Activated CD8-positive, alpha-beta memory T cell treated with anti-CD3 and anti-CD28 coated beads, Interleukin-2, amount 50 U/mL, for 24 hours (primary cell): ENCODE results near the gene B4GALT2.

Source experiments
- DNase-seq: peaks from one replicate; pipeline ENCODE4 v3.0.0-alpha.2; 2020; ENCODE audit errors: extremely low read depth

B4GALT2 gene

GRCh38 chr1:44029911-44030604 is 51.0 kb downstream of the B4GALT2 start:
- DNase-seq, result peak; percentile 69

GRCh38 chr1:44030605-44031251 is 51.7 kb downstream of the B4GALT2 start:
- DNase-seq, result no peak

GRCh38 chr1:44031252-44032169 is 52.5 kb downstream of the B4GALT2 start, which contains the start of gene SLC6A9:
TSS of gene SLC6A9 (minus strand) at chr1:44031462. CDS start at chr1:44024277, 7,185 bp downstream.
- DNase-seq, result no peak

- DNase-seq, result no peak
Observed at GRCh38 chr1:44032170-44032790, 53.3 kb downstream of the B4GALT2 start.

- DNase-seq, result no peak
Observed at GRCh38 chr1:44033041-44033575, 54.1 kb downstream of the B4GALT2 start.

GRCh38 chr1:44033756-44034155 is 54.7 kb downstream of the B4GALT2 start:
- DNase-seq, result no peak

- no peak for DNase-seq
Observed at GRCh38 chr1:44034423-44034822, 55.4 kb downstream of the B4GALT2 start.

- DNase-seq, result no peak
Observed at GRCh38 chr1:44034976-44035716, 56.1 kb downstream of the B4GALT2 start.

- DNase-seq, result no peak
Observed at GRCh38 chr1:44035726-44036408, 56.9 kb downstream of the B4GALT2 start.

GRCh38 chr1:44036409-44037139 is 57.6 kb downstream of the B4GALT2 start:
- DNase-seq, result peak; percentile 24

- DNase-seq, result no peak
Observed at GRCh38 chr1:44037154-44037553, 58.1 kb downstream of the B4GALT2 start.

- no peak for DNase-seq
Observed at GRCh38 chr1:44038876-44039657, 60.1 kb downstream of the B4GALT2 start.

GRCh38 chr1:44040418-44040817 is 61.4 kb downstream of the B4GALT2 start:
- DNase-seq, result no peak
